H9 (cell line): ENCODE data around the gene DDTL. TPM values are rescaled to one million over a fixed set of nuclear protein-coding genes. Genes with fewer than 3 reads are reported as not detected.

ENCODE experiments used
- DNase-seq: peaks from one replicate; pipeline ENCODE4 v3.0.0-alpha.2; 2017
- H2AFZ ChIP-seq: one replicate; pipeline ENCODE4 v1.6.1; 2013; ENCODE audit warnings: mild to moderate bottlenecking, low read length, control low read depth, moderate library complexity
- H2AK5ac ChIP-seq: 2 replicates; pipeline ENCODE4 v1.6.1; 2013; ENCODE audit warnings: low read length, control low read depth, mixed read lengths; ENCODE audit not compliant: insufficient read length
- H2BK120ac ChIP-seq: one replicate; pipeline ENCODE4 v1.6.1; 2013; ENCODE audit warnings: low read depth, mild to moderate bottlenecking, low read length, control low read depth, inconsistent platforms; ENCODE audit not compliant: poor library complexity, severe bottlenecking
- H2BK12ac ChIP-seq: 2 replicates; pipeline ENCODE4 v1.6.1; 2013; ENCODE audit warnings: low read length, control low read depth, mixed read lengths, low read depth; ENCODE audit not compliant: insufficient read length
- H2BK15ac ChIP-seq: 2 replicates; pipeline ENCODE4 v1.6.1; 2013; ENCODE audit warnings: low read depth, low read length, control low read depth
- H2BK20ac ChIP-seq: one replicate; pipeline ENCODE4 v1.6.1; 2013; ENCODE audit warnings: low read depth, mild to moderate bottlenecking, low read length, control low read depth, inconsistent platforms; ENCODE audit not compliant: poor library complexity, severe bottlenecking
- H2BK5ac ChIP-seq: 2 replicates; pipeline ENCODE4 v1.6.1; 2013; ENCODE audit warnings: low read length, control low read depth, mixed read lengths; ENCODE audit not compliant: insufficient read length
- H3K14ac ChIP-seq: 2 replicates; pipeline ENCODE4 v1.6.1; 2013; ENCODE audit warnings: low read length, control low read depth; ENCODE audit not compliant: insufficient read depth
- H3K18ac ChIP-seq: 2 replicates; pipeline ENCODE4 v1.6.1; 2013; ENCODE audit warnings: low read depth, mild to moderate bottlenecking, mixed read lengths, low read length, control low read depth; ENCODE audit not compliant: insufficient read length
- H3K23ac ChIP-seq: 2 replicates; pipeline ENCODE4 v1.6.1; 2013; ENCODE audit warnings: low read length, control low read depth, mixed read lengths, low read depth; ENCODE audit not compliant: insufficient read length
- H3K23me2 ChIP-seq: 2 replicates; pipeline ENCODE4 v1.6.1; 2013; ENCODE audit warnings: low read depth, mild to moderate bottlenecking, mixed read lengths, low read length, control low read depth; ENCODE audit not compliant: insufficient read length, poor library complexity, severe bottlenecking
- H3K27ac ChIP-seq: 2 replicates; pipeline ENCODE4 v1.5.1; 2013; ENCODE audit warnings: low read length, control low read depth, mixed read lengths, low read depth; ENCODE audit not compliant: insufficient read length
- H3K27me3 ChIP-seq: 2 replicates; pipeline ENCODE4 v1.6.1; 2013; ENCODE audit warnings: low read length, control low read depth, inconsistent platforms; ENCODE audit not compliant: insufficient read depth
- H3K4ac ChIP-seq: 2 replicates; pipeline ENCODE4 v1.6.1; 2013; ENCODE audit warnings: low read depth, mild to moderate bottlenecking, control low read depth, inconsistent platforms, low read length, moderate library complexity
- H3K4me1 ChIP-seq: 2 replicates; pipeline ENCODE4 v1.6.1; 2013; ENCODE audit warnings: low read length, control low read depth, inconsistent platforms; ENCODE audit not compliant: insufficient read depth
- H3K4me2 ChIP-seq: 2 replicates; pipeline ENCODE4 v1.6.1; 2013; ENCODE audit warnings: low read length, control low read depth, mixed read lengths; ENCODE audit not compliant: insufficient read length, insufficient read depth
- H3K56ac ChIP-seq: 2 replicates; pipeline ENCODE4 v1.6.1; 2013; ENCODE audit warnings: low read depth, mild to moderate bottlenecking, mixed read lengths, low read length, control low read depth; ENCODE audit not compliant: insufficient read length
- H3K79me1 ChIP-seq: 2 replicates; pipeline ENCODE4 v1.6.1; 2013; ENCODE audit warnings: low read depth, mild to moderate bottlenecking, moderate library complexity, low read length, control low read depth, inconsistent platforms; ENCODE audit not compliant: insufficient read depth, poor library complexity, severe bottlenecking
- H3K79me2 ChIP-seq: 2 replicates; pipeline ENCODE4 v1.6.1; 2013; ENCODE audit warnings: low read length, control low read depth, inconsistent platforms; ENCODE audit not compliant: insufficient read depth
- H3K9ac ChIP-seq: 2 replicates; pipeline ENCODE4 v1.6.1; 2013; ENCODE audit warnings: low read length, control low read depth, mixed read lengths; ENCODE audit not compliant: insufficient read length; ENCODE audit errors: extremely low read depth
- H3K9me3 ChIP-seq: one replicate; pipeline ENCODE4 v1.6.1; 2013; ENCODE audit warnings: low read depth, low read length, inconsistent platforms; ENCODE audit not compliant: control insufficient read depth
- H3T11ph ChIP-seq: one replicate; pipeline ENCODE4 v1.6.1; 2013; ENCODE audit warnings: mild to moderate bottlenecking, low read length, control low read depth, inconsistent platforms
- H4K20me1 ChIP-seq: one replicate; pipeline ENCODE4 v1.6.1; 2013; ENCODE audit not compliant: control insufficient read depth, insufficient read length, insufficient read depth
- H4K5ac ChIP-seq: 2 replicates; pipeline ENCODE4 v1.6.1; 2013; ENCODE audit warnings: low read depth, mild to moderate bottlenecking, mixed read lengths, low read length, control low read depth; ENCODE audit not compliant: insufficient read length
- H4K8ac ChIP-seq: replicated peaks from 2 replicates; pipeline ENCODE4 v1.6.1; 2013; ENCODE audit warnings: low read length, control low read depth, mixed read lengths, low read depth; ENCODE audit not compliant: insufficient read length
- H4K91ac ChIP-seq: 2 replicates; pipeline ENCODE4 v1.6.1; 2013; ENCODE audit warnings: low read depth, mild to moderate bottlenecking, moderate library complexity, mixed read lengths, low read length, control low read depth; ENCODE audit not compliant: insufficient read length
- H3K27ac Mint-ChIP-seq, 3 experiments: 2 replicates in 2 of 3; 3 replicates in 1 of 3; pipeline ENCODE4 v1.8.0; 2020 to 2021; ENCODE audit warnings: mixed read lengths in 3 of 3, mild to moderate bottlenecking in 1 of 3, moderate library complexity in 1 of 3
- H3K27me3 Mint-ChIP-seq: 2 replicates; pipeline ENCODE4 v1.8.0; 2021; ENCODE audit warnings: low read depth, mild to moderate bottlenecking, moderate library complexity, mixed read lengths
- H3K36me3 Mint-ChIP-seq, 3 experiments: 2 replicates in 2 of 3; 3 replicates in 1 of 3; pipeline ENCODE4 v1.8.0; 2020 to 2021; ENCODE audit warnings: low read depth in 3 of 3, mixed read lengths in 3 of 3; ENCODE audit not compliant: insufficient read depth in 1 of 3
- H3K4me1 Mint-ChIP-seq, 2 experiments: 2 replicates each; pipeline ENCODE4 v1.8.0; 2020; ENCODE audit warnings: mixed read lengths in 2 of 2
- H3K4me3 Mint-ChIP-seq, 2 experiments: 2 replicates in 1 of 2; 3 replicates in 1 of 2; pipeline ENCODE4 v1.8.0; 2020 to 2021; ENCODE audit warnings: mild to moderate bottlenecking in 2 of 2, mixed read lengths in 2 of 2, moderate library complexity in 1 of 2
- H3K9me3 Mint-ChIP-seq, 2 experiments: 2 replicates in 1 of 2; 3 replicates in 1 of 2; pipeline ENCODE4 v1.8.0; 2020; ENCODE audit warnings: mild to moderate bottlenecking in 2 of 2, mixed read lengths in 2 of 2, moderate library complexity in 1 of 2
- WGBS: extraction: QIAGEN DNeasy Blood & Tissue Kit; methylation state at CpG from one replicate; pipeline ENCODE4 v1.1.7; 2013; ENCODE audit warnings: missing lambda C conversion rate, low lambda C conversion rate, mixed read lengths; ENCODE audit not compliant: insufficient read length; ENCODE audit errors: extremely low coverage; 5-methylcytosine and 5-hydroxymethylcytosine counted together
- total RNA-seq: library from RNA; stranded (reverse); gene quantifications from 2 replicates; pipeline ENCODE4 v1.2.1, GENCODE V29; 2021
- TF ChIP-seq, protein P1 (sequence below): fragments of 200-600 bp; sonication (generic); conservative IDR thresholded peaks from 3 replicates; pipeline ENCODE4 v1.8.0; 2021; ENCODE audit warnings: antibody characterized with exemption, mild to moderate bottlenecking

The DDTL gene
- total RNA-seq, 1 experiment from 2014 or later = not detected

DNA sequence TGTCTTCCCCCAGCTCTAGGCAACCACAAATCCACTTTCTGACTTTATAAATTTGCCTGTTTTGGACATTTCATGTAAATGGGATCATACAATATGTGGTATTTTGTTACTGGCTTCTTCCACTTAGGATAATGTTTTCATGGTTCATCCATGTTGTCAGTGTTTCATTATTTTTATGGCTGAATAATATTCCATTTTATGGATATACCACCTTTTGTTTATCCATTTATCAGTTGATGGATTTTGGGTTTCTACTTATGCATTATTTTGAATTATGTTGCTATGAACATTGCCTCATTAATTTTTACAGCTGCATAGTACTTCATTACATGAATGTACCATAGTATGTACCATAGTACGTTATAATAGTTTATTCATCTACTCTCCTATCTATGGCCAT is 49.5 kb downstream of the DDTL start:
- H3K36me3 Mint-ChIP-seq = peaks cover 3 to 13% (median 8%) of the 10 kb centered on the region in 3 experiments
- H2BK5ac ChIP-seq = no peak overlapping the region
- no peak overlapping the region for H4K91ac ChIP-seq
- H3K4me1 Mint-ChIP-seq = peaks cover 7 to 10% of the 10 kb centered on the region in 2 experiments
- H3K4me1 ChIP-seq = no peaks in the 10 kb centered on the region; the same call in 1 of the 2 replicates
- no peak overlapping the region for H3K14ac ChIP-seq
- no peak overlapping the region for H3K4me2 ChIP-seq
- no peak overlapping the region for H4K8ac ChIP-seq
- H3K27me3 ChIP-seq = no peaks in the 10 kb centered on the region
- H3K27me3 Mint-ChIP-seq = no peaks in the 10 kb centered on the region
- H2BK120ac ChIP-seq = no peak overlapping the region
- H3K9me3 ChIP-seq = no peaks in the 10 kb centered on the region
- no peak overlapping the region for H3K18ac ChIP-seq
- no peak overlapping the region for H3K27ac Mint-ChIP-seq
- H2BK12ac ChIP-seq = no peak overlapping the region
- H2AFZ ChIP-seq = no peak overlapping the region
- peaks cover 0 to 2% of the 10 kb centered on the region in 2 experiments; a peak in 1 of 5 replicates for H3K9me3 Mint-ChIP-seq
- no peak overlapping the region for H2BK20ac ChIP-seq
- no peak overlapping the region for H3T11ph ChIP-seq
- peaks cover 5% of the 10 kb centered on the region for H3K23me2 ChIP-seq
- H2BK15ac ChIP-seq = no peak overlapping the region
- no peak overlapping the region for H3K4ac ChIP-seq
- H3K4me3 Mint-ChIP-seq = no peak overlapping the region
- H3K9ac ChIP-seq = no peak overlapping the region
- no peak for DNase-seq
- no peak overlapping the region for H2AK5ac ChIP-seq
- H3K23ac ChIP-seq = no peak overlapping the region
- TF ChIP-seq, protein P1, sequence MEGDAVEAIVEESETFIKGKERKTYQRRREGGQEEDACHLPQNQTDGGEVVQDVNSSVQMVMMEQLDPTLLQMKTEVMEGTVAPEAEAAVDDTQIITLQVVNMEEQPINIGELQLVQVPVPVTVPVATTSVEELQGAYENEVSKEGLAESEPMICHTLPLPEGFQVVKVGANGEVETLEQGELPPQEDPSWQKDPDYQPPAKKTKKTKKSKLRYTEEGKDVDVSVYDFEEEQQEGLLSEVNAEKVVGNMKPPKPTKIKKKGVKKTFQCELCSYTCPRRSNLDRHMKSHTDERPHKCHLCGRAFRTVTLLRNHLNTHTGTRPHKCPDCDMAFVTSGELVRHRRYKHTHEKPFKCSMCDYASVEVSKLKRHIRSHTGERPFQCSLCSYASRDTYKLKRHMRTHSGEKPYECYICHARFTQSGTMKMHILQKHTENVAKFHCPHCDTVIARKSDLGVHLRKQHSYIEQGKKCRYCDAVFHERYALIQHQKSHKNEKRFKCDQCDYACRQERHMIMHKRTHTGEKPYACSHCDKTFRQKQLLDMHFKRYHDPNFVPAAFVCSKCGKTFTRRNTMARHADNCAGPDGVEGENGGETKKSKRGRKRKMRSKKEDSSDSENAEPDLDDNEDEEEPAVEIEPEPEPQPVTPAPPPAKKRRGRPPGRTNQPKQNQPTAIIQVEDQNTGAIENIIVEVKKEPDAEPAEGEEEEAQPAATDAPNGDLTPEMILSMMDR = no peak
- no CpG with 5 or more reads among the region's 1 CpG for WGBS
- H3K79me1 ChIP-seq = no peaks in the 10 kb centered on the region
- H3K56ac ChIP-seq = no peak overlapping the region
- no peak overlapping the region for H3K27ac ChIP-seq
- H4K5ac ChIP-seq = no peak overlapping the region
- H3K79me2 ChIP-seq = peaks cover 5% of the 10 kb centered on the region; the same call in 1 of the 2 replicates
- no peaks in the 10 kb centered on the region for H4K20me1 ChIP-seq
